Stimulated activated CD8-positive, alpha-beta memory T cell treated with anti-CD3 and anti-CD28 coated beads, Interleukin-12 subunit alpha, Interleukin-12 subunit beta, amount 100 ng/mL, for 24 hours (primary cell): ENCODE results near the gene COL6A1.
A peak's percentile ranks its signal among the peaks of the same experiment; 100 is the strongest.
"Not testable (repeated sequence)": the region's sequence is repeated elsewhere in the genome, so short reads cannot be mapped to it uniquely, and the experiment has no call there.

Experiments used
- DNase-seq: peaks from one replicate; pipeline ENCODE4 v3.0.0-alpha.2; 2020; ENCODE audit errors: extremely low read depth

Gene COL6A1

DNA sequence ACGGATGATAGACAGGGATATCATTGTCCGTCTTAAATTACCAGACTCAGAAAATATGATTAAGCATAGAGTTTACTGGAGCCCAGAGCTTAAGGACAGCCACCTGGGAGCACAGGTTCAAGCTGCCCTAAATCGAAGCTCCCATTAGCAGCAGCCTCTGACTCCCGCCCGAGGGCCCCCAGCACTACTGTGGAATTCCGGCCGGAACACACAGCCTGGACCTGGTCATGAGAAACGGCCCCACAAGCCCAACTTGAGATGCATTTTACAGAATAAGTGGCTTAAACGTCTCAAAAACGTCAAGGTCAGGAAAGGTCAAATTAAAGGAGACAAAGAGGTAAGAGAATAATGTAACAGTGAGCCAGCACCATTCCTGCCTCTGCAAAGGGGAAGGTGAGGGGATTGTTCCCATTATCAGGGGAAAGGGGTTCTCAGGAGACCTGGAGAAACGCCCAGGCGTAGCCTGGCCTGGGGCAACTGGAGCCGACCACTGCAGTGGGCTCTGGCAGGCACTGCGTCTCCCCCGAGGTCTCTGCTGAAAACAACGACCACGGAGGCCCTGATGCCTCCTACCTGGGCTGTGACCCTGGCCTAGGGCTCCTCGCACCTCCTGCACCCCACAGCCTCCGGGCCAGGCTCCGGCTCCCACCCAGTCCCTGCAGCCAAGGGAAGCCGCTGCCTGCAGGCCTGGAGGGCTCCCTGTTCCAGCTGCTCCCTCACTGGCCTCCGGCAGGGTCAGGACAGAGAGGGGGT, 11.5 kb upstream of the COL6A1 start:
- DNase-seq: no peak

- DNase-seq: no peak
Observed at GRCh38 chr21:45970674-45971615, 10.6 kb upstream of the COL6A1 start.

GRCh38 chr21:45971616-45972352, 9.8 kb upstream of the COL6A1 start:
- no peak for DNase-seq

DNA sequence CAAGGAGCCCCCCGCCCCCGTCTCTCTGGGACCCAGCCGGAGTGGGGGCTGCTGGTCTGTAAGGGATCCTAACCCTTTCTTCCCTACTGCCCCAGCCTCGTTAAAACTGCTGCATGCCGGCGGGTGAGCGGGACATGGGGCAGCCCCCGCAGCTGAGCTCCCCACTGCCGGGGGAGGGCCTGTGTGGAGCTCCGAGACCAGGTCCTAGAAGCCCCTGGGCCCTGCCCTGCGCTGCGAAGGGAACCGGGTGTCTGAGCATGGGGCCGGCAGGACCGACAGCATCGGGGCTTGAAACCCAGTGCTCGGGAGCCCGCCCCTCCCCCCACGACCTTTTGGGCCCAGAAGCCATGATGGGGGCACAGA, 9.2 kb upstream of the COL6A1 start:
- no peak for DNase-seq

DNA sequence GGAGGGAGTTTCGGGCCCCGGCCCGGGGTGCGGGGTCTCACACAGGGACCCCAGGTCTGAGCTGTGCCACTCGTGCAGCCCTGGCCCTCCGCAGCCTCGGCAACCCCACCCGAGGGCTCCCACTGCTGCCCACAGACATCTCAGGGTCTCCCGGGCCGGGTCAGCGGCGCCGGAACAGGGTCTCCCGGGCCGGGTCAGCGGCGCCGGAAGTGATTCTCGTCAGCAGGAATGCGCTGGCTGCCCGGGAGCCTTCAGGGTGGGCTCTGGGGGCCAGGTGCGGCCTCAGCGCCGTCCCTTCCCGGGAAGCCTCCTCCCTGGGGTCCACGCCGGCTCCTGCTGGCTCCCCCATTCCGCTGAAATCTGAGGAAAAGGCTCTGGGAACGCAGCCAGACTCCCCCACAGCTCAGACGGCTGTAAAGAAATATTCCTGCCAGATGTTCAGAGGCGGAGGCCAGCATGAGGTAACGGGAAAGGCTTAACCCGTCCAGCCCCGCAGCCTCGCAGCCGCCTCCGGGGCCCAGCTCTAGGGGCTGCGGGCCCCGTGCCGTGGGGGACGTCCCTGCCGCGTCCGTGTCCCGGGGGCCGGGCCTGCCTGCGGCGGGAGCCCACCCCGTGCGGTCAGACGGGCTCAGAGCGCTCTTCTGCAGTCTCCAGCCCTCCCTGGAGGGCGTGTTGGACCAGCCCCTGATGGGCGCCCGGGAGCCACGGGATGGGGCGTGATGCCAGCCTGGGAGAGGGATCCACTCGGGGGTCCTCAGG, 8.7 kb upstream of the COL6A1 start:
- DNase-seq: no peak

DNA sequence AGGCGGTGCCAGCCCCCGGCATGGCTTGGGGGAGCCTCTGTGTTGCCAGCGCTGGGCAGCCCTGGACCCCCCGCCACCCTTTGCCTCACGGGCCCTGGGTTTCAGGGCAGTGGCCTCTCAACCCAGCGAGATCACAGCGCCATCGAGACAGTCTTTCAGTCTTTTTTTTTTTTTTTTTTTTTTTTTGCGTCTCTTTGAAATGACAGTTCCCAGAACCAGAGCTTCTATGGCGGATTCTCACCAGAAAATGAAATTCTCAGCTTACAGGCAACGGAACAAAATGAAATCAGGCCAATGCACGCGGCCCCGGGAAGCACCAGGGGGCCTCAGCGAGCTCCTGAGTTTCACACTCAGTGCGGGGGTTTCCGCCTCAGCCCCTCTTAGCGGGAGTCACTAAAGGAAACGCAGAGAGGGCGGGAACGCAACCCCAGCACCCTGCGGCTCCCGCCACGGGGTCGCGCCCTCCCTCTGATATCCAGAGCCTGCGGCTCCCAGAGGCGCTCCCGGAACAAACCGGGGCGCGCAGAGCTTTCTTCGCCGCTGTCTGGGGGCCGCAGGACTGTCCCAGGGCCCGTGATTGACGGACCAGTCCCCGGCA, 8.0 kb upstream of the COL6A1 start:
- peak; percentile 70 for DNase-seq

DNA sequence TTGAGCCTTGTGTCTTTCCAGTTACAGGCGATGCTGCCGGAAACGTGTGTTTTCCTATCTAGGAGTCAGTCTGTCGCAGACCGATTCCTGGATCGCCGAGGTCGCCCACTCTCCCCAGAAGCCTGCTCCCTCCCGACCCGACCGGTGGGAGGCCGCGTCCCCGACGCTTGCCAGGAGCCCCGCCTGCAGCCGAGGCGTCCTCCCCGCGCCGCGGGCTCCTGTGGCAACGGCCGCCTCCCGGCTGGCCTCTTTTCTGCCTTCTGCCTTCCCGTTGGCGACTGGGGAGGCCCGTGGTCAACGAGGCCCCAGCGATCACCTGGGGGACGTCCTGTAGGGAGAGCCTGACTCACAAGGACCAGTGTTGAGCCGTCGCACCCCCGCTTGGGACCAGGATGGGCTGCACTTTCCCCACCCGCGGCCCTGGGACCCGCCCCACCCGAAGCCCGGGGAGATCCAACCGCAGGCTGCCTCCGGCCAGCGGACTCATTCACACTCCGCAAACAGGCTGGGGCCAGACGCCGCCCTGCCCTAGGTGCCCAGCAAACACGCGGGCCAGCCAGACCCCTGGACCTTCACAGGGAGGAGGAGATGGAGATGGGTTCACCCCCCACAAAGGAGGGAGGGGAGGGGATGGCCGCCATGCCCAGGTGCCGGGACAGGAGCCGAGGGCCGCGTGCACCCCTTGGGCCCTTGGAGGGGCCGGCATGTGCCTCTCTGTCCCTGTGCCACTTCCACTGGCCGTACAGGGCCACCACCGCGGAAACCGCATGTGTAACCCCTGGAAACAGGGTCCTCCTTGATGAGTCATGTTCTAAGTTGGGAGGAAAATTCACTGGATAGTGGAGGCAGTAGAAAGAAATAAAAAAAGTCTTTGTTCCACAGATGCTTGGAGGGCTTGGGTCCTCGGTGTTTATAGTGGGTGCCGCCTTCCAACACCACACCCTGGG, 7.2 kb upstream of the COL6A1 start:
- no peak for DNase-seq

GRCh38 chr21:45975020-45975666, 6.4 kb upstream of the COL6A1 start:
- DNase-seq: no peak

GRCh38 chr21:45975667-45976409, 5.7 kb upstream of the COL6A1 start:
- not testable (repeated sequence) for DNase-seq

- no peak for DNase-seq
Observed at GRCh38 chr21:45976701-45977311, 4.8 kb upstream of the COL6A1 start.

DNA sequence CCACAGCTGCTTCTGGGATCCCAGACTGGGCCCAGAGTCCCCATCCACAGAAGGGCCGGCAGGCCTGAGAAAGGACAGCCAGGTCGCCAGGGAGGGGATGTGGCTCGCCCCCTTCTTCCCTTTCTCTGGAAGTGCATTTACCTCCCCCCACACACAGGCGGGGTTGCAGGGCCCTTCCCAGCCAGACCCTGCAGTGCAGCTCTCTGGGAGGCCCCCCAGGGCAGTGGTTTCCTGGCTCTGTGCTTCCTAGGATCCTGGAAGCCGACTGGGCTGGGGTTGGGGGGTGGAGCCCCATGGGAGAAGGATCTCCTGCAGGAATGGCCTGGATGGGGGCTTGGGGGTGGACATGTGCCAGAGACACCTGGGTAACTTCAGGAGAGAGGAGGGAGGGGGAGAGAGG, 4.2 kb upstream of the COL6A1 start:
- DNase-seq: no peak

GRCh38 chr21:45979141-45979631, 2.4 kb upstream of the COL6A1 start:
- DNase-seq: no peak

GRCh38 chr21:45979651-45980050, 1.9 kb upstream of the COL6A1 start:
- DNase-seq: no peak

GRCh38 chr21:45980271-45980670, 1.3 kb upstream of the COL6A1 start:
- DNase-seq: no peak

DNA sequence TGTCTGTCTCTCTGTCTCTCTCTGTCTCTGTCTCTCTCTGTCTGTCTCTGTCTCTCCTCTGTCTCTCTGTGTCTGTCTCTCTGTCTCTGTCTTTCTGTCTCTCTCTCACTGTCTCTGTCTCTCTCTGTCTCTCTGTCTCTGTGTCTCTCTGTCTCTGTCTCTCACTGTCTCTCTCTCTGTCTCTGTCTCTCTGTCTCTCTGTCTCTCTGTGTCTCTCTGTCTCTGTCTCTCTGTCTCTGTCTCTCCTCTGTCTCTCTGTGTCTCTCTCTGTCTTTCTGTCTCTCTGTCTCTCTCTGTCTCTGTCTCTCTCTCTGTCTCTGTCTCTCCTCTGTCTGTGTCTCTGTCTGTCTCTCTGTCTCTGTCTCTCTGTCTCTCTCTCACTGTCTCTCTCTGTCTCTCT, 873 bp upstream of the COL6A1 start:
- no peak for DNase-seq

- DNase-seq: no peak
Observed at GRCh38 chr21:45982092-45982757, 655 bp downstream of the COL6A1 start.

- no peak for DNase-seq
Observed at GRCh38 chr21:45982758-45983648, 1.4 kb downstream of the COL6A1 start.
